K562 (cell line): ENCODE measurements around the gene ZMYND12. TPM values are rescaled to one million over a fixed set of nuclear protein-coding genes. Genes with fewer than 3 reads are reported as not detected.

Source experiments
- ATAC-seq: fragments of 200-7000 bp; cut with Tn5 transposase; 3 replicates; pipeline ENCODE4 v1.9.1; 2020; ENCODE audit warnings: moderate library complexity
- BruUV-seq: library from RNA; stranded (reverse); fragments of 400-500 nt; replicated peaks from 2 replicates; lab custom pipeline; 2021; lab: Mats Ljungman, UMichigan
- CTCF ChIA-PET: fragments of 300-600 bp; formaldehyde crosslinking; extraction: SDS; loops from one replicate; lab custom pipeline; 2021; ENCODE audit warnings: low intra/inter-chr PET ratio; lab: Yijun Ruan, JAX
- POLR2A ChIA-PET: fragments of 300-600, 350-650 bp; sonication (Branson Sonifier 250); formaldehyde crosslinking; extraction: SDS; loops from one replicate; lab custom pipeline; 2021; ENCODE audit warnings: antibody characterized with exemption, inconsistent platforms; lab: Yijun Ruan, JAX
- DNase-seq, 4 experiments: peaks; one replicate each; pipeline versions ENCODE4 v3.0.0 to v3.0.0-alpha.2; 2011 to 2018; ENCODE audit warnings: low spot score in 3 of 4, mixed read lengths in 3 of 4; ENCODE audit errors: extremely low read depth in 1 of 4
- FAIRE-seq: peaks from 2 replicates; lab custom pipeline; 2011; peaks lifted over from hg19 to GRCh38; lab: Jason Lieb, UNC
- H2AFZ ChIP-seq: 2 replicates; pipeline ENCODE4 v1.6.0; 2011; ENCODE audit warnings: low read depth, low read length, control low read depth, inconsistent platforms
- H3K27ac ChIP-seq: fragments of 200-600 bp; 3 replicates; pipeline ENCODE4 v1.8.0; 2011; ENCODE audit warnings: low read depth, mild to moderate bottlenecking, control low read depth, inconsistent platforms, low read length, moderate library complexity, mixed read lengths; ENCODE audit errors: extremely low read depth
- H3K27me3 ChIP-seq, 2 experiments: fragments of 300-600 bp in 1 of 2; 2 replicates in 1 of 2; 3 replicates in 1 of 2; pipeline versions ENCODE4 v1.6.0 to v1.8.0; 2011; ENCODE audit warnings: inconsistent platforms in 2 of 2, low read length in 2 of 2, mild to moderate bottlenecking in 1 of 2, mixed read lengths in 1 of 2, moderate library complexity in 1 of 2; ENCODE audit not compliant: control insufficient read depth in 2 of 2, insufficient read depth in 2 of 2
- H3K36me3 ChIP-seq: fragments of 300-600 bp; 3 replicates; pipeline ENCODE4 v1.8.0; 2011; ENCODE audit warnings: mild to moderate bottlenecking, low read length, inconsistent platforms; ENCODE audit not compliant: control insufficient read depth, insufficient read depth
- H3K4me1 ChIP-seq, 2 experiments: fragments of 200-600 bp in 1 of 2; replicated peaks in 1 of 2; 2 replicates in 1 of 2; 3 replicates in 1 of 2; pipeline versions ENCODE4 v1.5.1 to v1.8.0; 2011; ENCODE audit warnings: inconsistent platforms in 2 of 2, low read length in 2 of 2, mild to moderate bottlenecking in 1 of 2, mixed read lengths in 1 of 2, moderate library complexity in 1 of 2; ENCODE audit not compliant: control insufficient read depth in 2 of 2, insufficient read depth in 2 of 2
- H3K4me2 ChIP-seq: 2 replicates; pipeline ENCODE4 v1.6.1; 2011; ENCODE audit warnings: low read length, control low read depth, inconsistent platforms, mixed read lengths; ENCODE audit not compliant: insufficient read depth
- H3K4me3 ChIP-seq: fragments of 200-600 bp; sonication (generic), shearing (Covaris generic); 2 replicates; pipeline ENCODE4 v1.5.1; 2016; ENCODE audit warnings: control low read depth, inconsistent platforms
- H3K79me2 ChIP-seq: fragments of 200-600 bp; 3 replicates; pipeline ENCODE4 v1.8.0; 2011; ENCODE audit warnings: low read length, inconsistent platforms; ENCODE audit not compliant: control insufficient read depth, insufficient read depth
- H3K9ac ChIP-seq, 2 experiments: 2 replicates each; pipeline versions ENCODE4 v1.6.0 to v1.6.1; 2011; ENCODE audit warnings: low read depth in 2 of 2, low read length in 2 of 2, control low read depth in 1 of 2, inconsistent platforms in 1 of 2, mild to moderate bottlenecking in 1 of 2, mixed read lengths in 1 of 2; ENCODE audit not compliant: insufficient read depth in 1 of 2
- H3K9me1 ChIP-seq: one replicate; pipeline ENCODE4 v1.6.0; 2011; ENCODE audit warnings: inconsistent platforms, mild to moderate bottlenecking, low read length, moderate library complexity; ENCODE audit not compliant: control insufficient read depth, insufficient read depth
- H3K9me3 ChIP-seq: replicated peaks from 2 replicates; pipeline ENCODE4 v1.5.1; 2011; ENCODE audit warnings: low read depth, low read length, inconsistent platforms; ENCODE audit not compliant: control insufficient read depth, insufficient read depth
- H4K20me1 ChIP-seq: replicated peaks from 2 replicates; pipeline ENCODE4 v1.6.1; 2011; ENCODE audit warnings: low read length, inconsistent platforms, mixed read lengths; ENCODE audit not compliant: control insufficient read depth, insufficient read depth
- ARID1B ChIP-seq: fragments of 450-650 bp; IDR thresholded peaks from 2 replicates; pipeline ENCODE4 v1.6.1; 2016; ENCODE audit warnings: antibody characterized with exemption, mild to moderate bottlenecking, inconsistent platforms
- CBX3 ChIP-seq, 2 experiments: IDR thresholded peaks; 1 replicate in 1 of 2; 2 replicates in 1 of 2; pipeline ENCODE4 v1.6.1; 2012; ENCODE audit warnings: inconsistent platforms in 2 of 2, low read length in 2 of 2, borderline replicate concordance in 1 of 2, control low read depth in 1 of 2
- CC2D1A ChIP-seq: fragments of 450-650 bp; IDR thresholded peaks from 2 replicates; pipeline ENCODE4 v1.6.1; 2017; ENCODE audit warnings: mild to moderate bottlenecking
- DACH1 ChIP-seq: fragments of 450-650 bp; IDR thresholded peaks from 2 replicates; pipeline ENCODE4 v1.6.1; 2018; ENCODE audit not compliant: partially characterized antibody
- GATA2 ChIP-seq: sonication (generic); formaldehyde crosslinking; IDR thresholded peaks from 2 replicates; pipeline ENCODE4 v1.4.0; 2020; ENCODE audit warnings: mild to moderate bottlenecking, missing genetic modification reagents
- HDAC3 ChIP-seq: fragments of 450-650 bp; IDR thresholded peaks from 2 replicates; pipeline ENCODE4 v1.6.1; 2018; ENCODE audit warnings: borderline replicate concordance, mild to moderate bottlenecking, moderate library complexity; ENCODE audit not compliant: partially characterized antibody
- HLTF ChIP-seq: fragments of 450-650 bp; IDR thresholded peaks from 2 replicates; pipeline ENCODE4 v1.6.1; 2016
- MCM7 ChIP-seq, 2 experiments: fragments of 450-650 bp; IDR thresholded peaks; 2 replicates each; pipeline ENCODE4 v1.6.1; 2016 to 2018
- SMAD3 ChIP-seq: fragments of 450-650 bp; formaldehyde crosslinking; conservative IDR thresholded peaks from 2 replicates; pipeline ENCODE4 v1.4.0; 2020; ENCODE audit warnings: mild to moderate bottlenecking
- TAL1 ChIP-seq: fragments of 450-650 bp; IDR thresholded peaks from 2 replicates; pipeline ENCODE4 v1.6.1; 2016; ENCODE audit warnings: mild to moderate bottlenecking
- XRCC5 ChIP-seq: fragments of 200-400 bp; formaldehyde crosslinking; IDR thresholded peaks from 2 replicates; pipeline ENCODE4 v1.6.1; 2017; ENCODE audit warnings: low read depth, mild to moderate bottlenecking, low read length
- ZBTB5 ChIP-seq: fragments of 450-650 bp; IDR thresholded peaks from 2 replicates; pipeline ENCODE4 v1.6.1; 2017; ENCODE audit warnings: antibody characterized with exemption
- ZFP36 ChIP-seq: fragments of 150-350 bp; IDR thresholded peaks from 2 replicates; pipeline ENCODE4 v1.6.1; 2018; ENCODE audit warnings: low read length, low read depth; ENCODE audit not compliant: partially characterized antibody
- ZFPM2 ChIP-seq: fragments of 250-450 bp; sonication (Bioruptor Pico); IDR thresholded peaks from 2 replicates; pipeline ENCODE4 v1.5.1; 2022; ENCODE audit warnings: mild to moderate bottlenecking
- ZNF41 ChIP-seq: fragments of 250-450 bp; sonication (Bioruptor Pico); conservative IDR thresholded peaks from 2 replicates; pipeline ENCODE4 v1.4.0; 2020; ENCODE audit warnings: mild to moderate bottlenecking
- WGBS: fragments of 100-300 bp; shearing (Covaris generic); methylation state at CpG from one replicate; pipeline ENCODE4 v1.1.6; 2016; ENCODE audit warnings: low coverage, mixed read lengths; ENCODE audit not compliant: insufficient coverage; ENCODE audit errors: missing lambda C conversion rate; 5-methylcytosine and 5-hydroxymethylcytosine counted together
- in situ Hi-C: fragments of 300-500 bp; cut with MboI; formaldehyde crosslinking; loops from 4 replicates; pipeline ENCODE4 v1.15.0; 2018; ENCODE audit warnings: inconsistent platforms, mixed read lengths
- intact Hi-C: fragments of 100-400 bp; cut with micrococcal nuclease; formaldehyde crosslinking; loops from 2 replicates; pipeline ENCODE4 v1.14.2; 2022
- polyA plus RNA-seq, 8 experiments: library from polyadenylated mRNA; depleted of rRNA in 4 of 8; stranded (reverse) in 5 of 8; unstranded in 3 of 8; fragments of >200 nt; fragmentation: Nextera tagmentation in 2 of 8; fragmentation: Illumina TruSeq in 1 of 8; extraction: Ambion mirVana in 2 of 8; extraction: Trizol in 1 of 8; gene quantifications; 2 replicates each; pipeline versions ENCODE4 v1.2.1 to v1.2.3, GENCODE V29; 2011 to 2014; ENCODE audit warnings: inconsistent platforms in 1 of 8, missing spikeins in 1 of 8
- total RNA-seq, 7 experiments: library from RNA; depleted of rRNA in 6 of 7; stranded (reverse); fragments of >200 nt in 6 of 7; fragmentation: Illumina TruSeq in 2 of 7; extraction: Trizol in 2 of 7; gene quantifications; 2 replicates each; pipeline versions ENCODE4 v1.2.1 to v1.2.3, GENCODE V29; 2011 to 2021; ENCODE audit warnings: low replicate concordance in 1 of 7
- TF ChIP-seq, protein P1 (sequence below): conservative IDR thresholded peaks from 2 replicates; pipeline ENCODE4 v1.6.1; 2011; ENCODE audit warnings: low read depth, mild to moderate bottlenecking, low read length; ENCODE audit not compliant: control insufficient read depth

ZMYND12 gene
- total and polyA plus RNA-seq, 9 of the 15 experiments (the other 6 are each of a cell fraction or from before 2014, with no cell fraction given), result not detected

- 2% methylated on average over 3 of the region's 3 CpGs for WGBS
- no peak for TF ChIP-seq SMAD3 (CRISPR knock-in tag)
- no peak for TF ChIP-seq CBX3 (IDR thresholded peaks at IDR 0.05; ENCODE audit: borderline replicate concordance in 1 of 2, low read length in 2 of 2)
- TF ChIP-seq HLTF, result no peak
- no peak for TF ChIP-seq HDAC3
- TF ChIP-seq MCM7 (IDR thresholded peaks at IDR 0.05), result no peak
- no peak for TF ChIP-seq ARID1B
- no peak for TF ChIP-seq GATA2 (CRISPR knock-in tag)
- no peak for TF ChIP-seq ZFP36
- TF ChIP-seq ZBTB5, result no peak
- TF ChIP-seq XRCC5, result no peak
- no peak for TF ChIP-seq CC2D1A
- TF ChIP-seq TAL1, result no peak
- TF ChIP-seq DACH1, result no peak
- TF ChIP-seq, protein P1, sequence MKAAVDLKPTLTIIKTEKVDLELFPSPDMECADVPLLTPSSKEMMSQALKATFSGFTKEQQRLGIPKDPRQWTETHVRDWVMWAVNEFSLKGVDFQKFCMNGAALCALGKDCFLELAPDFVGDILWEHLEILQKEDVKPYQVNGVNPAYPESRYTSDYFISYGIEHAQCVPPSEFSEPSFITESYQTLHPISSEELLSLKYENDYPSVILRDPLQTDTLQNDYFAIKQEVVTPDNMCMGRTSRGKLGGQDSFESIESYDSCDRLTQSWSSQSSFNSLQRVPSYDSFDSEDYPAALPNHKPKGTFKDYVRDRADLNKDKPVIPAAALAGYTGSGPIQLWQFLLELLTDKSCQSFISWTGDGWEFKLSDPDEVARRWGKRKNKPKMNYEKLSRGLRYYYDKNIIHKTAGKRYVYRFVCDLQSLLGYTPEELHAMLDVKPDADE, result no peak
- no peak for TF ChIP-seq ZFPM2 (CRISPR knock-in tag)
- no peak for TF ChIP-seq ZNF41 (CRISPR knock-in tag)
- H3K4me2 ChIP-seq, result no peak overlapping the region
- BruUV-seq, result no TSS peak
- DNase-seq, result no peak
- no peaks in the 10 kb centered on the region for H4K20me1 ChIP-seq
- no peaks in the 10 kb centered on the region for H3K9me1 ChIP-seq
- no peak for FAIRE-seq
- no peaks in the 10 kb centered on the region for H3K79me2 ChIP-seq
- no peak overlapping the region for H3K4me3 ChIP-seq
- H3K36me3 ChIP-seq, result no peaks in the 10 kb centered on the region
- H3K4me1 ChIP-seq, result no peaks in the 10 kb centered on the region; a peak in 1 of 5 replicates
- no peak overlapping the region for H3K27ac ChIP-seq
- ChIA-PET CTCF (no interaction called here), POLR2A (interaction anchor here (1.2 to 2.0 kb wide), 2 partner anchors 8 to 17 kb away, joined by 3 to 5 read pairs; no protein-coding TSS in a partner anchor)
- intact Hi-C loops, result no loop called here
- in situ Hi-C loops, result no loop called here
- no peak overlapping the region for H3K9ac ChIP-seq
- ATAC-seq, result no peak
- H3K9me3 ChIP-seq, result no peaks in the 10 kb centered on the region
- H3K27me3 ChIP-seq, result peaks cover 45 to 49% of the 10 kb centered on the region in 2 experiments
- no peak overlapping the region for H2AFZ ChIP-seq
Measured at GRCh38 chr1:42417166-42417565, 38.7 kb downstream of the ZMYND12 start.
